HG03064 (cell line): ENCODE measurements around the gene KY.
"Not testable (repeated sequence)": the region's sequence is repeated elsewhere in the genome, so short reads cannot be mapped to it uniquely, and the experiment has no call there.

ENCODE experiments used
- ATAC-seq: cut with Tn5 transposase; IDR thresholded peaks from one replicate; pipeline ENCODE4 v1.9.1; 2021; ENCODE audit warnings: low read depth; ENCODE audit not compliant: unreplicated experiment

Gene KY

GRCh38 chr3:134606033-134607025 is 44.5 kb downstream of the KY start:
- ATAC-seq = no peak

GRCh38 chr3:134605556-134605955 is 45.3 kb downstream of the KY start:
- no peak for ATAC-seq

- ATAC-seq = no peak
Observed at GRCh38 chr3:134603956-134604355, 46.9 kb downstream of the KY start.

GRCh38 chr3:134603480-134603879 is 47.3 kb downstream of the KY start:
- no peak for ATAC-seq

- no peak for ATAC-seq
Observed at GRCh38 chr3:134602440-134602814, 48.4 kb downstream of the KY start.

- no peak for ATAC-seq
Observed at GRCh38 chr3:134601539-134602439, 49.0 kb downstream of the KY start.

GRCh38 chr3:134600685-134601463 is 49.9 kb downstream of the KY start:
- no peak for ATAC-seq

- no peak for ATAC-seq
Observed at GRCh38 chr3:134600206-134600605, 50.6 kb downstream of the KY start.

GRCh38 chr3:134598763-134599545 is 51.9 kb downstream of the KY start:
- ATAC-seq = no peak

GRCh38 chr3:134597390-134597970 is 53.3 kb downstream of the KY start:
- no peak for ATAC-seq

- ATAC-seq = not testable (repeated sequence)
Observed at GRCh38 chr3:134594986-134595385, 55.8 kb downstream of the KY start.

GRCh38 chr3:134594331-134594741 is 56.5 kb downstream of the KY start:
- no peak for ATAC-seq

- no peak for ATAC-seq
Observed at GRCh38 chr3:134592806-134593205, 58.0 kb downstream of the KY start.

GRCh38 chr3:134590766-134591165 is 60.1 kb downstream of the KY start:
- ATAC-seq = no peak

GRCh38 chr3:134579141-134579665 is 71.6 kb downstream of the KY start:
- no peak for ATAC-seq

GRCh38 chr3:134576831-134577230 is 74.0 kb downstream of the KY start:
- no peak for ATAC-seq

- ATAC-seq = no peak
Observed at GRCh38 chr3:134576426-134576825, 74.4 kb downstream of the KY start.

GRCh38 chr3:134569899-134570298 is 80.9 kb downstream of the KY start:
- ATAC-seq = not testable (repeated sequence)

GRCh38 chr3:134568790-134569189 is 82.0 kb downstream of the KY start:
- no peak for ATAC-seq
